Urothelium cell line (cell line): ENCODE results near the gene TCAIM.

Experiments
- DNase-seq: peaks from one replicate; pipeline ENCODE4 v3.0.0; 2011; ENCODE audit warnings: low spot score, mixed read lengths
- FAIRE-seq: peaks from 2 replicates; lab custom pipeline; 2011; peaks lifted over from hg19 to GRCh38; lab: Jason Lieb, UNC

TCAIM gene

DNA sequence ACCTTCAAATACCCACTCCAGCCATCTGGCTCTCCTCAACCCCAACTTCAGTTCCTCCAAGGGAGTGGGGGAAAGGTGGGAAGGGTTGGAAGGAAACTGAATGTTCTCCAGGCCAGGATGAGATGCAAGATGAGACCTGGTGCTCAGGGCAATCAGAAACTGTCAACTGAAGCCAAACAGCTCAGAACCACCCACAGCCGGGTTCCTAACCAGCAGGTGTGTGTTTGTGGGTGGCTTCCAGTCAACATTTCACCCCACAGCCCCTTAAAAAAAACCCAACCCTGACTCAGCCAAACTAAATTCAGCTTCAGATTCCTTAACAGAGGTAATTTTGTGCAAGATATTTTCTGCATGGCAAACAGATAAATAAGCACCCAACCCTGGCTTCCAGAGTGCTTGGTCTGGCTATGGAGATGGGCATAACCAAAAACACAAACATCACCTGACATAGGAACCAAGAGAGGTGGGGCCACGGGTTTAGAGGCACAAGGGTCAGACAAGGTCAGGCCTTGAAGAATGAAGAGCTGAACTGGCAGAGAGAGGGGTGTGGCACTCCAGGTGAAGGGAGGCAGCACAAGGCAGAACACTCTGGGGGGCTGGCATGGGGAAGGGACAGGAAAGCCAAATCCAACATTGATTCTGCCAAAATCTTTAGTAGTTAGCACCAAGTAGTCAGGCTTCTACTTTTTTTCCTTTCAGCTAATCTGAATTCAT is 104.2 kb downstream of the TCAIM start:
- FAIRE-seq (no peak), DNase-seq (no peak)

DNA sequence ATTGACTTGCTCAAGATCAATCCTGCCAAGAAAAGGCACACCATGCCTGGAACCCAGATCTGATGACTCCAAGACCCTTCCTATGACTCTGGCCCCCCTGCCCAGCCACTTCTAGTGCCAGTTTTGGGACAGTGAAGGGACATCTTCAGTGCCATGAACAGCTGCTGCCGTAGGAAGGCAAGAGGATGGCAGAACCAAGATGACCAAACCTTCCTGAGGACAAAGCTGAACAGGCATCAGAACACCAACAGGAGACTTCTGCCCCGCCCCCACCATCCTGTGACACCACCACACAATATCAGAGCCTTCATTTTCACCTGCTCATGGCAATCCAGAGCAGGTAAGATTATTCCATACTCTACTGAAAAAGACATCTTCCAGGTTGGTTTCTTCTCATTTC is 105.9 kb downstream of the TCAIM start:
- DNase-seq (no peak), FAIRE-seq (no peak)

DNA sequence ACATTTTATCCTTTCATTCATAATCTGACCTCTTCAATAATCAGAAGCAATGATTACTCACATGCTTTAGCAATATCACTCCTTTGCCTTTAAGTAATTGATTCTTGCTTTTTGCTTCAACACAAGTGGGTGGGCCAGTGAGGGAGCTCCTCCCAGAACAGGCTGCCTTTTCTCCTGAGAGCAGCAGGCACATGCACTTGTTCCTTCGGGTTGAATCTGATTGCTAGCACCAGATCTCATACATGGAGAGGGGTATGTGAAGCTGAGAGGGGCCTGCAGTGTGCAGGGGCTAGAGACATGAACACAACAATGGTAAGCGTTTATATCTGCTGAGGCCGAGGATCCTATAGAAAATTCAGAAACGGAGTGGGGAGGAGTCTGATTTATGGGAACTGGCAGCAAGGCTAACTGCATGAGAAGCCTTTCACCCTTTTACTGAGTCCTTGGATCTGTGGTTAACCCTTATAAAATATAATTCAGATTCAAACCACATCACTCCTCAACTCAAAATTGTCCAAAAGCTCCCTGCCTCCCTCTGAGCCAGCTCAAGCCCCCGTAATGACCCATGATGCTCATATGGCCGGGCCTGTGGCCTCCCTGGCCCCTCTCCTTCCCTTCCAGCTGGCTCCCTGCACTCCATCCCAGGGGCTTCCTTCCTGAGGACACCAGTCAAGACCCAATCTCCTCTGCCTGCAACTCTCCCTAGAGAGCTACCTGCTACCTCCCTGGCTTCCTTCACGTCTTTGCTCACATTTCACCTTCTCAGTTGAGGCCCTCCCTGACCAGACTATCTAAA is 106.5 kb downstream of the TCAIM start:
- FAIRE-seq: no peak
- DNase-seq: no peak

DNA sequence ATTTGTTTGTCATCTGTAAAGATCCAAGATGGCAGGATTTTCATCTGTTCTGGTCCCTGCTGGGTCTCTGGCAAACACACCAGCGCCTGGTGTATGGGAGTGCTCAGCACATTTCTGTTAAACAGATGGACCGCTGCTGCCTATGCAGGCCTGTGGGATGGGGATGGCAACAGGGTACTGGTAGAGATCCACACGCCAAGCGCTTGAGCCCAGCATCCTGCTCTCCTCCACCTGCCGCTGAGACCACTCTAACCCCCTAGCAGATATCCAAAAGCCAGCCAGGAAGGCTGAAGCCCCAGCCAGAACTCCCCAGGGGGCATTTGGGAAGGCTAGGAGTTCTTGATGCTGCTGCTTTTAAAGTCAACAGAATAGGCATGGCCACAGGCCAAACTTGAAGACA is 107.2 kb downstream of the TCAIM start:
- FAIRE-seq (no peak), DNase-seq (no peak)

DNA sequence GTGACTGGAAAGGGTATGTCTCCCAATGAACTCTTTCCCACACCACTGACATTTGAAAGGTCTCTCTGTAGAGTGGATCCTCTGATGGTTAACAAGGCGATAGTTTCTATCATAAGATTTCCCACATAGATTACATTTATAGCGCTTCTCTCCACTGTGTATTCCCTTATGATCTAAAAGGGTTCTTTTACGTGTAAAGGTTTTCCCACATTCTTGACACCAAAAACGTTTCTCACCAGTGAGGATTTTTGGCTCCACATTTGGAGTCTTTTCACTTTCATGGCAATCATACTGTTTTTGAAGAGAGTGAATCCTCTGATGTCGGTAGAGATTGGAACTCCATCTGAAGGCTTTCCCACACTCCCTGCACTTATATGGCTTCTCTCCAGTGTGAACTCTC is 108.4 kb downstream of the TCAIM start:
- DNase-seq (no peak), FAIRE-seq (no peak)

DNA sequence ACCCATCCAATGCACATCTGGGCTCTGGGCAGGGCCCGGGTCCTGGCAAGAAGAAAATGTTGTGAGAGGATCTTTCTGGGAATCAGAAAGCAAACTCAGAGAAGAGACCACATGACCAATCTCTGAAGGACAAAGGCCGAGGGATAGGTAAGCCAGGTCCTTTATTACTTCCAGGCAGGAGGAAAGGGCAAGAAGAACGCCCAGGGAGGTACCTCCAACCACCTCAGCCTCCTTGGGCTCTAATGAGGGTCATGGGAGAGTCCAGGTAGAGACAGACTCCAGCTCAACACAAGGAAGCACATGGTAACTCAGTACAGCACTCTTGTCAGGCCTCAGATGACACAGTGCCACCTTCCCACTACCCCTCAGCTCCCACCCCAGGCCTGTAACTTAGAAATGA is 112.9 kb downstream of the TCAIM start:
- DNase-seq: no peak
- FAIRE-seq: no peak

DNA sequence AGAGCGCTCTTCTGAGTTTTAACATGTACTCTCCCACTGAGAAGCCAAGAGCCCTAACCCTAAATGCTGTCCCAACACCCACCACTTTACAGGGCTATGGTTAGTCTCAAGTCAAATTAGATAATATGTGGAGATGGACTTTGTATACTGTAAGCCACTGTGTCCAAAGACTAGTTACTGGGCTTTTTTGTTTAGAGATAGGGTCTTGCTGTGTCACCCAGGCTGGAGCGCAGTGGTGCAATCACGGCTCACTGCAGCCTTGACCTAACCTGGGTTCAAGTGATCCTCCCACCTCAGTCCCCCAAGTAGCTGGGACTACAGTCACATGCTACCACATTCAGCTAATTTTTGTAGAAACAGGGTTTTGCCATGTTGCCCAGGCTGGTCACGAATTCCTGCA is 115.7 kb downstream of the TCAIM start:
- no peak for FAIRE-seq

DNA sequence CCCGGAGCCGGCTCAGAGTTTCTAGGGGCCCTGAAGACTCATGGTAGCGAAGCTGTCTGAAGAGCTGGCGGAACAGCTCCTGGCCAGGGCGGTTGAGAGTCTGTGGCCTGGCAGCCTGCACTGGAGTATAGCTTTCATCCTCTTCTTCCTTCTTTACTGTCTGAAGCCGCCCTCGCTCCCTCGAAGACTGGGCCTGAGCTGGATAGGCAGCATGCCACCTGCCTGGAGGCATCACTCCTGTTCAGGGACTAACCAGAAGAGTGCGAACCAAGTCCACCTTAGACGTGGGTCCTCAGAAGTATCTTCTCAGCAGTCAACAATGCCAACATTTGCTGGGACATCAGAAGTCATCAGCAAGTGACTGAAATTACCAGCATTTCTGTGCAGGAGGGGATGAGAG is 116.8 kb downstream of the TCAIM start:
- DNase-seq (no peak), FAIRE-seq (no peak)

More for the DNA sequence above, 115.7 kb downstream of the TCAIM start:
- no peak for DNase-seq
